GM19351 (cell line): ENCODE data around the gene SGK2.

Experiments
- ATAC-seq: cut with Tn5 transposase; IDR thresholded peaks from one replicate; pipeline ENCODE4 v1.9.1; 2021; ENCODE audit warnings: mild to moderate bottlenecking, moderate library complexity; ENCODE audit not compliant: unreplicated experiment

Gene SGK2

DNA sequence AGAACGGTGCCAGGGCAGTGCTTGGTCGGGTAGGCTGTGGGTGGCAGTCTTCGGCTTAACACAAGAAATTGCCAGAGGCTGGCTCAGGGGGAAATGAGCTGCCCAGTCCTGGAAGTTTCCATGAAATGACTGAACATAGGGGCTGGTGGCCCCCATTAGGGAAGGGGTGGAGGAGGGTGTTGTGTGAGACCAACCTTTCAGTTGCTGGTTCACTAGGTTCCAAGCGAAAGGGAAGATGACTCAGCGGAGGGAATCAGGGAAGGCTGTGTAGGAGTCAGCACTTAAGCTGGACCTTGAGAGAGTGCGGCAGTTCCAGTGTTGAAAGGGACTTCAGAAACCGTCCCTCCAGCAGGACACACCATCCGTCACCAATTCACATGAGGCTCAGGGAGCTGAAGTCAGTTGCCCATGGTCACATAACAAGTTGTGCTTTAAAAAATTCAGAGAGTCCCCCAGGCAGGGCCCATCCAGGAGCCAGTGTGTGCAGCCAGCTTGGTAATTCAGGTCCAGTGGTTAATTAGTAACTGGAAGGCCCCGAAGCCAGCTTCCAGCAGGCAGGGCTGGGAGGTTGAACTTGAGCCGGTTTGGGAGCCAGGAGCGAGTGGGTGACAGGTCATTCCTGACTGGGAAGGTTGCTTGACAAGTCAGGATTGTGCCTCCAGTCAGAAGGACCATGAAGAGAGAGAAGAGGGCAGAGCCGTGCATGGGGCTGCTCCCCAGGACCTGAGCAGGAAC is at the start of gene SGK2:
Gene SGK2, plus strand, starts transcription at position 616 of the 735 bp plus-strand sequence. CDS start 7,469 bp downstream, outside the sequence.
- no peak for ATAC-seq

DNA sequence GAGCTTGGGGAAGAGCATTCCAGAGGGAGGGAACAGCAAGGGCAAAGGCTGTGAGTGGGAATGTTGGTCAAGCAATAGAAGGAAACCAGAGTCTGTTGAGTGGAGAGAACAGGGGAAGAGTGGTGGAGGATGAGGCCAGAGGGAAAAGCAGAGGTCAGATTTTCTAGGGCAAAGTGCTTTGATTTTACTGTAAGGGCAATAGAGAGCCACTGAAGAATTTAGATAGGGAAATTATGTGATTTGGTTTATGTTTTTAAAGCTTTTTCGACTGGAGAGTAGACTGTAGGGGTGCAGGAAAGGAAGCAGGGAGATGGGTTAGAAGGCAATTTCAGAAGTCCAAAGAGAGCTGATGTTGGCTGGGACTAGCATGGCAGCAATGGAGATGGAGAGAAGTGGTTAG is 46.9 kb upstream of the SGK2 start:
- ATAC-seq, result no peak

- peak; percentile 7 for ATAC-seq
Observed at GRCh38 chr20:43513372-43513930, 45.4 kb upstream of the SGK2 start.

DNA sequence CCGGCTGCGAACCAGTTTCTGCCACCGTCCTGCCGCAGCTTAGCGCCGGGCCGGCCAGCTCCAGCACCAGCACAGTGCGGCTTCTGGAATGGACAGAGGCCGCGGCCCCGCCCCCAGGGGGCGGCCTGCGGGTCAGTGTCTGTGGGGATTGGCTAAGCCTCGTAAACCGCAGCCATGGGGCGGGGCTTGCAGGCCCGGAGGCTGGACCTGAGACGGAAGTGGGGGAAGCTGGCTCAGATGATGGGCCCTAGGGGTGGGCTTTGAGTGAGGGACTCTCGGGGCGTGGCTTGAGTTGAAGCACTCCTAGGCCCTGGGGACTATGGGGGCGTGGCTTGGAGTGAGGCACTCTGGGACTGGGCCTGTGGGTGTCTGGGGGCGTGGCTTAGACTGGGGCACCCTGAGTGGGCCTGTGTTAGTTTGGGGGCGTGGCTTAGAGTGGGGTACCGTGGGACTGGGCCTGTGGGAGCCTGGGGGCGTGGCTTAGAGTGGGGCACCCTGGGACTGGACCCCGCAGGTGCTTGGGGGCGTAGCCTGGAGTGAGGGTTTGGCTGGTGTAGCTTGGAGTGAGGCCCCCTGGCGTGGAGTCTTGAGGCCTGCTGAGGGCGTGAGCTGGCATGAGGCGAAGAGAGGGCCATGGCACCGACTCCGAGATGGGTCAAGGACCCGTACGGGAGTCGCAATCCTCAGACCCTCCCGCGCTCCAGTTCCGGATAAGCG is 44.7 kb upstream of the SGK2 start:
- peak; percentile 83 for ATAC-seq

- ATAC-seq, result peak; percentile 19
Observed at GRCh38 chr20:43514648-43514999, 44.2 kb upstream of the SGK2 start.

GRCh38 chr20:43515628-43516027 is 43.2 kb upstream of the SGK2 start:
- no peak for ATAC-seq

- no peak for ATAC-seq
Observed at GRCh38 chr20:43516251-43516824, 42.5 kb upstream of the SGK2 start.

DNA sequence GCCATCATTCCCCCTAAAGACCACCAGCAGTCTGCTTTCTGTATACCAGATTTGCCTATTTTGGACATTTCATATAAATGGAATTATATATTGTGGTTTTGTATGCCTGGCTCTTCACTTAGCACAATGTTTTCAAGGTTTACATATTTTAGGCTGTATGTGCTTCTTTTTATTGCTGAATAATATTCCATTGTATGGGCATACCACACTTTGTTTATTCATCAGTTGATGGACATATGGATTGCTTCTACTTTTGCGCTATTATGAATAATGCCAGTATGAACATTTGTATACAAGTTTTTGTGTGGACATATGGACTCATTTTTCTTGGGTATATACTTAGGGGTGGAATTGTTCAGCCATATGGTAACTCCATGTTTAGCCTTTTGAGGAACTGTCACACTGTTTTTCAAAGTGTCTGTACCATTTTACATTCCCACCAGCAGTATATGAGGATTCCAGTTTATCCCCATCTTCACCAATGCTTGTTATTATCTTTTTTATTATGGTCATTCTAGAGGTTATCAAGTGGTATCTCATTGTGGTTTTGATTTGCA is 38.7 kb upstream of the SGK2 start:
- no peak for ATAC-seq

DNA sequence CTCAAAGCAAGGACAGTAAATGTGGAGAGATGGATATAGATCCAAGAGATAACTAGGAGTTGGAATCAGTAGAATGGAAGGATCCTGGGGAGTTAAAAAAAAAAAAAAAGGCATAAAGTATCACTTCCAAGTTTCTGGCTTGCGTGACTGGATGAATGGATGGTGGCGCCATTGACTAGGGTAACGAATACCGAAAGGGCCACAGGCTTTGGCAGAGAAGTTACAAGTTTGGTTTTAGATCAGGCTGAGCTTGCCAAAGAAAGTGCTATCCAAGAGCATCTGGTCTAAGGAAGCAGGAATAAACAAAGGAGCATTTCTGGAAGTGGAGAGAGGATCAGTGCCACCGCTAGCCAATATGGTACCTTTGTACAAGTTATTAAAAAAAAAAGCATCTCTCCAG is 33.8 kb upstream of the SGK2 start:
- no peak for ATAC-seq

- no peak for ATAC-seq
Observed at GRCh38 chr20:43528258-43528875, 30.5 kb upstream of the SGK2 start.

DNA sequence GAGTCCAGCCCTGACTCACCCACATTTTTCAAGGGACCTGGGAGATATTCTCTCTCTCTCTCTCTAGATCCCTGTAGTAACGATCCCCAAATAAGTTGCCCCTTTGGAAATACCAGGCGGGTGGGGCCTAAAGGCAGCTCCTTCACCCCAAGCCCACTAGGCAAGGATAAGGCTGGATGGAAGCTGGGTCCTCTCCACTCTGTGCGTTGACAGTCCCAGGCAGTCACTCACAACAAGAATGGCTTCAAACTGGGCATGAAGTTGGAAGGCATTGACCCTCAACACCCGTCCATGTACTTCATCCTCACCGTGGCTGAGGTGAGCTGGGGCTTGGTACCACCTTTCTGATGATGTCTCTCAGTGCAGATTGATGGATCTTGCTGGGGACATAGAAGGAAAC is 29.8 kb upstream of the SGK2 start:
- ATAC-seq, result no peak

DNA sequence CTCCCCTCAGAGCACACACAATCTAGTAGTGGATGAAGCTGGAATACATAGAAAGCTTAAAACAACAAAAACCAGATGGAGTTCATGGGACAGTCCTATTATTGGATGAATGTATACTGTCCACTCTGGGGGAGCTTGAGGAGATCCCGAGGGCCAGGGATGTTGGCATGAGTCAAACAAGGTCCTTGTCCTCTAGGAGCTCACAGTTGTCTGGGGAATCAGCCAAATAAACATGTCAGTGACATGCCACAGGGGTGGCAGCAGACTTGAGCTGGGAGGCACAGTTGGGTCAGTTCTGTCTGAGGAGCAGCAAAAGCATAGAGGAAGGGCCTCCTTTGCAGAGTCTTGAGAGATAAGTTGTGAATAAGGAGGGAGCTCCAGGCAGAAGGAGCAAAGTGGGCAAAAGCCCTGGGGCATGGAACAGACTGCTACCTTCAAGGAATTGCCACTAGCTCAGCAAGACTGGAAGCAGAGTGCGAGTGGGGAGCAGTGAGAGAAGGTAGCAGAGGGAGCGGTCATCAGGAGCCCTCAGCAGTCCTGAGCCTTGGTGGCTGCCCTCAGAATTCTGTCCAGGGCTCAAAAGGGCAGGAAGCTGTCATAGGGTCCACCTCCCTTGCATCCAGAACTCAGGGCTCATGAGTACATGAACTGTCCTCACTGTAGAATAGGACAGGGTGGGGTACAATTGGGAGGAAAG is 29.2 kb upstream of the SGK2 start:
- ATAC-seq, result no peak

GRCh38 chr20:43530321-43531090 is 28.3 kb upstream of the SGK2 start:
- ATAC-seq, result no peak

- no peak for ATAC-seq
Observed at GRCh38 chr20:43531091-43531443, 27.8 kb upstream of the SGK2 start.

DNA sequence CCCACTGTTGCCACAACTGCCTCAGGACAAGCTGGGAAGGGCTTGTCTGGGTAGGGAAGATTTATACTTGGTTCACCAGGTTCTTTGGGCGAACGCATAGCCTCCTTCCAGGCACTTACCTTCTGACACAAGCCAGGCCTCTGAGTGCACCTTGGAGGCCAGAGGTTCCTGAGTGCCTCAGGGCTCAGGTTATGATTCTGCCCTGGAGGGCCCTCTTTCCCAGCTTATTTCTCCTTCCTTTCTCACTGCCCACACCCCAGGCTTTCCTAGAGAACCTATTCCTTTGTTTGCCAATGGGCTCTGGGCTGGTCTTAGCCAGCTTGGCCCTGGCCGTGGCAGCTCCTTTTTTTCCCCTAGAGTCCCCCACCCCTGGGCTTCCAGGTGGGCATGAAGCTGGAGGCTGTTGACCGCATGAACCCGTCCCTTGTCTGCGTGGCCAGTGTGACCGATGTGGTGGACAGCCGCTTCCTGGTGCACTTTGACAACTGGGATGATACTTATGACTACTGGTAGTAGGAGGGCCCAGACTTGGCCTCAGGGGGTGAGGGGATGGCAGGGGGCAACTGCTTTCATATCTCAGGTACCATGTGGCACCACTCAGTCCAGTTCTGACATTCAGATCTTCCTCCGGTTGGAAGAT is 26.3 kb upstream of the SGK2 start:
- no peak for ATAC-seq

DNA sequence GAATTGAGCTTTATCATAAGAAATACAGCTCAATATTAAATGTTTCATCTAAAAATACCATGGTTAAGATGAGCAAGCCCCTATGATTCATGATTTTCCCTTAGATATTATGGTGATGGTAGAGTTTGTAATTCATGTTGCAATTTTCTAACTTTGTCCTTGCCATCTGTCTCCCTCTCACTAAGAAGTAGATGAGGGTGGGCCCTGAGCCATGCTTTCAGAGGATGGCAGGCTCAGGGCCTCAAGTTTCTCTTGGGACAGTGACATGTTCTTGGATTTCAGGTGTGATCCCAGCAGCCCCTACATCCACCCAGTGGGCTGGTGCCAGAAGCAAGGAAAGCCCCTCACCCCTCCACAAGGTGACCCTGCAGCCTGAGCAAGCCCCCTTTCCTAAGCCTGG is 25.8 kb upstream of the SGK2 start:
- no peak for ATAC-seq

DNA sequence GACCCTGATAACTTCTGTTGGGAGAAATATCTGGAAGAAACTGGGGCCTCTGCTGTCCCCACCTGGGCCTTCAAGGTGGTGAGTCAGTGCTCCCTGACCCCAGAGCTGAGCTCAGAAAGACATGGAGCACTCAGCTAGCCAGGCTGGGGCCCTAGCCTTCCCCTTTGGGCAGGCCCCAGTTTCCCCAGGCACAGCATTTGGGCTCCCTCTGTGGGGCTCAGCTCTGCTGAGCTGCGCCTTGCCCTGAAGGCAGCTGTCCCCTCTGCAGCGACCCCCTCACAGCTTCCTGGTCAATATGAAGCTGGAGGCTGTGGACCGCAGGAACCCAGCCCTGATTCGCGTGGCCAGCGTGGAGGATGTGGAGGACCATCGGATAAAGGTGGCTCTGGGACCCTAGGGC is 24.8 kb upstream of the SGK2 start:
- no peak for ATAC-seq

DNA sequence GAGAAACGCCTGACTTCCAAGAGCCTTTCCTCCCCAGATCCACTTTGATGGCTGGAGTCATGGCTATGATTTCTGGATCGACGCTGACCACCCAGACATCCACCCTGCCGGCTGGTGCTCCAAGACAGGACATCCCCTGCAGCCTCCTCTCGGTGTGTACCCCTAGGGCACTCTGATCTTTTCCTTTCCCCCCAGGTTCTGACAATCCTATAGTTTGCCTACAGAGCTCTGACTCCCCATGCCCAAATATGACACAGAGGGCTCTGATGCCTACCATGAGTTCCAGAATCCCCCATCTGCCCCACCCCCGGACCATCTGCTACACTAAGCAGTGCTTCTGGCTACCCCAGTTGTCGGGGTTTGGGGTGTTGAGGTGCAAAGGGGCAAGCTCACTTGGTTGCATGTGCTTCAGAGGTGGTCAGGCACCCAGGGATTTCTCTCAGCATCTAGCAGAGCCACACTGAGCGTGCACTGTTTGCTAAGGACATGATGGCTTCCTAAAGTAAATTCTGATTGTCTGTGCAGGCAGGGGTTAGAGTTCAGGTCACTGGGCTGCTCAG is 24.0 kb upstream of the SGK2 start:
- no peak for ATAC-seq

DNA sequence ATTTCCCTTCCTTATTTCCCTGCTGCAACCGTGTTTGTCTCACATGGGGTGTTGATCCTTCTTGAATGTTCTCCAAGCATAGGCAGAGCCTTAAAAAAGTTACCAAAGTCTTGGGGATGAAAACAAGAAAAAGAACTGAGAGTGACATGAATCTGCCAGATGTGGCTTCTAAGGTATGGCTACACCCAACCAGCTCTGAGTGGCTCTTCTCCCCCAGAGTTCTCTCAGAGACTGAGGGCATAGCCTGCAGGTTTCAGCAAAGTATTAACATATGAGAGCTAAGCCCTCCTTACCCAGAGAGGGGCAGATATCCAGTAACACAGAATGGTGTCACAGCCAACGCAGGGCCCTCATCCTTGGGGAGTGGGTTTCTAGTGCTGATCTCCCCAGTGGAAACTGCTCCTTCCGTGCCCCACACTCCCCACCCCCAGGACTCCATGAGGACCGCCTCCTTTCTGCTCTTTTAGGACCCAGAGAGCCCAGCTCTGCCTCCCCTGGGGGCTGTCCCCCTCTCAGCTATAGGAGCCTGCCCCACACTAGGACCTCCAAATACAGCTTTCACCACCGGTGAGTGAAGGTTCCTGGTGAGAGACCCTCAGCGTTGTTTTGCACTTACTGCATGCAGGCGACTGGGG is 23.3 kb upstream of the SGK2 start:
- no peak for ATAC-seq
